Posterior vena cava (tissue), 2 donors: ENCODE data around the gene MIS18BP1. TPM values are rescaled to one million over a fixed set of nuclear protein-coding genes. Genes with fewer than 3 reads are reported as not detected.
A peak's percentile ranks its signal among the peaks of the same experiment; 100 is the strongest.
"Not testable (repeated sequence)": the region's sequence is repeated elsewhere in the genome, so short reads cannot be mapped to it uniquely, and the experiment has no call there.

Experiments
- DNase-seq: peaks from one replicate; pipeline ENCODE4 v3.0.0-alpha.2; 2020; ENCODE audit warnings: low spot score
- intact Hi-C, 2 donors: fragments of 100-400 bp; cut with DNase I; formaldehyde crosslinking; loops; one replicate each; pipeline versions ENCODE4 v1.14.1 to v1.14.2; 2022 to 2023
- long read RNA-seq, 2 donors: library from polyadenylated mRNA; unstranded; transcript quantifications; one replicate each; pipeline ENCODE4 v2.0.0, GENCODE V29; 2020 to 2021
- total RNA-seq, 2 donors: library from RNA; stranded (reverse); fragmentation: NEBNext Ultra II Directional; extraction: Animal tissue kit (Norgen Biotek cat#: 25700); gene quantifications; one replicate each; pipeline ENCODE4 v1.2.1, GENCODE V29; 2021
- donor health status: DM: yes; HTN: yes; CAD: no.
- donor health status: DM: yes; HTN: yes; CAD: no.

Gene MIS18BP1
- total RNA-seq, result 10 to 100 TPM; 16.6 to 19.7 TPM
- long read RNA-seq, donor 1, full-length matches to known transcripts, result 1 of 11 reads
- long read RNA-seq, donor 1, partial matches to known transcripts, result 6 of 11 reads
- long read RNA-seq, donor 1, other reads (novel, unspliced or antisense), result 4 of 11 reads
- long read RNA-seq, donor 2, partial matches to known transcripts, result 7 of 8 reads
- long read RNA-seq, donor 2, other reads (novel, unspliced or antisense), result 1 of 8 reads

DNA sequence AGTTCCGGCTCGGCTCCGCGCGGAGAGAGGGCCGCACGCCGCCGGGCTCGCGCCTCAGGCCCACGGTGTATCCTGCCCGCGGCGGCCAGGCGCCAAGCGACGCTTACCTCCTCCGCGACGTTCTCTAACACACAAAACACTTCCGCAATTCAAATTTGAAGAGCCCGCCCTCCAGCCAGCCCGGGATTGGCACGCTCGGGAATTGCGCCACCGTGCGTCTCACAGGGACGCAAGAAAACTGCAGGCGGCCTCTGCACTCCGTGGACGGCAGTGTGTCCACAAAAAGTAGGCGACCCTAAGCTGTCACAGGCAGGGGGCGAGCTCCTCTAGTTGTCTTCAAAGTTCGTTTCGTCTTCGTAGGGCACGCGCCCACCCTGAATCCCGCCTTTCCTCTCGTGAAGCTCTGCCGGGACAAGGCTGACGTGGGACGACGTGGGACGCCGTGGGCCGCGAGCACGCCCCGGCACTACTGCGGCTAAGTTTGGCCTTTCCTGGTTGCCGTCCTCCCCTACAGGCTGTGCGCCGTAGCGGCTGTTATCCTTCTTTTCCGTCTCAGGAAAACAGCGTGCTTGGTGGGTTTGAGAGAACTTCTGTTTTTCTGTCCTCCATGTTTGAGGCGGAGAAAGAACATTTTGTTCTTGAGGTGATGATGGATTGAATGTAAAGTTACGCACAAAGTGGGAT, at the start of gene MIS18BP1:
MIS18BP1 (minus strand) TSS at position 133 of the 684 bp plus-strand sequence. CDS start 5,916 bp downstream, outside the sequence.
- DNase-seq, result peak; percentile 98
- intact Hi-C loops, result no loop called here

DNA sequence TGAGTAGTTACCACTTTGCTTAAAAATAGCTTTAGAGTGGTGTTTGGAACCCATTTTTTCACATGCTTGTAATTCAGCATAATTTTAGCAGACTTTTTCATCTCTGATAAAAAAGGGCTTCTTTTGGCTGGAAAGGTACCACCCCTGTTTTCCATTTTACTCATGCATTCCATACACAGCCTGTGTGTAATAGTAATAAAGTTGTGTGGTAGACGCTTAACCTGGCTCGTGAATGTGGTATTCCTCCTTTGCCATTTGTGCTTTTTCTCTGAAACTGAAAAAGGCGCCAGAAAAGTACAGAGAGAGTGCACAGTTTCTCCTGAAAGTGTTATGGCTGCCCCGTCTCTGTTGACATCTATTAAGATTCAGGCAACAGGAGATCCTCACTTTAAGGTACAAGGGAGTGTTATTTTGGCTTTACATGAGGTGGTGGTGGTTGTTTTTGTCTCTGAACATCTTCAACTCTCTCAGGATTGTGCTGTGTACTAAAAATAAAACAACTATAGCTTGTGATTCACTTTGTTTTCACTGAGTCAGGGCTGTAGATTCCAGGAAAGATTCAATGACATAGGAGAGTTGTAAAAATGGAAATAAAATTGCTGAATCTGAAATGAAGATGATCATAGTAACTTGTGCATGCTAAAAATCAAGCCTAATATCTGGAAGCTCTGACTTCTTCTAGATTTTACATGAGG, 45.6 kb upstream of the MIS18BP1 start:
- intact Hi-C loops, result no loop called here
- DNase-seq, result no peak

DNA sequence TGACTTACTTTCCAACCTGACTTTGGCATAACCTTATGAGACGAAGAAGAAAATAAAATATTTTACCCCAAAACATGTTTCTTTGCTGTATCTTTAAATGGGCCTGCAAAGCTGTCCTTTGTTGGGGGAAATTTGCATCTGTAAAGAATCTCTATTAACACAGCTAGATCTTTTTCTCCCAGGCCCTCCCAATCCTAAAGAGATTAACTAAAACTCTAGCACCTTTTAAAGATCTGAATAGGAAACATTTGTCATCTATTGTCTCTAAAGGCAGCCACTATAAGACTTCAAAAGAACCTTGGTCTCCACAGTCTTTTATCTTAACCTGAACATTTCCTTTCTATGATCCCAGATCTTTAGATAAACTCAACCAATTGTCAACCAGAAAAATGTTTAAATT, 41.8 kb upstream of the MIS18BP1 start:
- intact Hi-C loops, DNase-seq: not testable (repeated sequence)

DNA sequence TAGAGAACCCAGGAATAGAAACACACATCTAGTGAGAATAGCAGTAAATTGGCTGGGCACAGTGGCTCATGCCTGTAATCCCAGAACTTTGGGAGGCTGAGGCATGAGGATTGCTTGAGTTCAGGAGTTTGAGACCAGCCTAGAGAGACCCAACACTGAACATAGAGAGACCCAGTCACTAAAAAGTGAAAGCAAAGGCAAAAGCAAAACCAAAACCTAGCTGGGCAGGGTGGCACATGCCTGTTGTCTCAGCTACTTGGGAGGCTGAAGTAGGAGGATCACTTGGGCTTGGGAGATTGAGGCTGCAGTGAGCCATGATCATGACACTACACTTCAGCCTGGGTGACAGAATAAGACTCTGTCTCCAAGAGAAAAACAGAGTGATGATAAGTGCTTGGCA, 37.5 kb upstream of the MIS18BP1 start:
- no peak for DNase-seq
- intact Hi-C loops, result no loop called here

DNA sequence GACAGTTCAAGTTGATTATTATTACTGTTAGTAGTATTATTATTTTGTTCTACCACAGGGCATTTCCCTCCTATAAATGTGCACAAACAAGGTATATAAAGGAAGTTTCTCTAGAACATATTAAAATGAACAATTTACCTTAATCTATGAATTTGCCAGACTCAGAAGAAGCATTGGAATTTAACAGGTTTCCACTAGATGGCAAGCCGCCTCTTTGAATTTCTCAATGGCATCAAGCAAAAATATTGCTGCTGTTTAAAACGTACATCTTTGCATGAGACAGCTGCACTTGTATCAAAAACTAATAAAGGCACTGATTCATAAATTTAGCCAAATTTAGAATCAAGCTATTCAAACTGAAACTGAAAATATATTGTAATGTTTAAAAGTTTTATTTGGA, 34.6 kb upstream of the MIS18BP1 start:
- no peak for DNase-seq
- intact Hi-C loops, result no loop called here

DNA sequence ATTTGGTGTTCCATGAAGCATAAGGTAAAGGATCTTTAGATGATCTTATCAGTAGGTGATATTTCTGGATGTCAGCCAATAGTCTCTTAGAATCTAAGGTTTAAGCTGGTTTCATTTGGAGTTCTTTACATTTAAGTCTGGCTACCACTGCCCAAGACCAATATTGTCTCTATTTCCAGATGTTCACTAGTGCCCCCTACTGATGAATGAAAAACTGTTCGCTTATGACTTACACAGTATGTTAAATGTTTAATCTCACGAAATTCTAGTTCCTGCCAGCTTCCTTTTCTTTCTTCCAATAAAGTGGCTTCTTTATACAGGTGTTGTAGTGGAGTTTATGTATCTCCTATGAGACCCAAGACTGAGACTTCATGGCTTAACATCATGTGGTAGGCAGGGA, 31.8 kb upstream of the MIS18BP1 start:
- intact Hi-C loops, result no loop called here
- DNase-seq, result no peak

DNA sequence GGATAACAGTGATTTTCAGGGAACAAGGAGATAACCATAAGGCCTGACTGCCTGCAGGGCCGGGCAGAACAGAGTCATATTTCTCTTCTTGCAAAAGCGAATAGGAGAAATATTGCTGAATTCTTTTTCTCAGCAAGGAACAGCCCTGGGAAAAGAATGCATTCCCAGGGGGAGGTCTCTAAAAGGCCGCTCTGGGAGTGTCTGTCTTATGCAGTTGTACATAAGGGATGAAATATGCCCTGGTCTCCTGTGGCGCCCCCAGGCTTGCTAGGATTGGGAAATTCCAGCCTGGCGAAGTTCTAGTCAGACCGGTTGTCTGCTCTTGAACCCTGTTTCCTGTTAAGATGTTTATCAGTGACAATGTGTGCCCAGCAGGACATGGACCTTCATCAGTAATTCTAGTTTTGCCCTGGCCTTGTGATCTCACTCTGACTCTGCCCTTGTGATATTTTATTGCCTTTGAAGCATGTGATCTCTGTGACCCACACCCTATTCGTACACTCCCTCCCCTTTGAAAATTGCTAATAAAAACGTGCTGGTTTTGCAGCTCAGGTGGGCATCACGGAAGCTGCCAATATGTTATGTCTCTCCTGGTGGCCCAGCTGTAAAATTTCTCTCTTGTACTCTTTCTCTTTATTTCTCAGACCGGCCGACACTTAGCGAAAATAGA, 28.9 kb upstream of the MIS18BP1 start:
- DNase-seq, intact Hi-C loops: not testable (repeated sequence)

DNA sequence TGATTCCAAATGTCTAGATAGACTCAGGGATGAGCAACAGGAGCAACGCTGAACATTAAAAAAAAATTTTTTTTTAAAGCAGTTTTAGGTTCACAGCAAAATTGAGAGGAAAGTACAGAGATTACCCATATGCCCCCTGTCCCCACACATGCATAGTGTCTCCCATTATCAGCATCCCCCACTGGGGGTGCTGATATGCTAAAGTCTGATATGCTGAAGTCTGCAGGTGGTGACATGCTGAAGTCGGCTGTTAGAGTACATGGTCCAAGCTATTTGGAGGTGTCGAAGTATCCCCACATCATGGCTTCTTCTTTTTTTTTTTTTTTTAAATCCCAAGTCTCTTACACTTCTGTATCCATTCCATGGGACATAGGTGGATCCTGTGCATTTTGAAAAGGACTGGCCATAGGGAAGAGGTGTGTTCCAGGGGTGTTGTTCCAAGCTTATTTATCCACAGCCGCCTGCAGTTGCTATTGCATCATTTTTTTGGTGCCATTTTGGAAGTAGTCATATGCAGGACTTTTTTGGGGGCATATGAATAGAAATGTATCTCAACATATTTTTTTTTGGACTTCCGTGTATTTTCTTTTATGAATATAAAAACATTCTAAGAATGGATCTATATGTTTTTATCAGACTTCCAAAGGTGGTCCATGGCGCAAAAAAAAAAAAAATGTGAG, 19.0 kb upstream of the MIS18BP1 start:
- intact Hi-C loops, result no loop called here
- no peak for DNase-seq

DNA sequence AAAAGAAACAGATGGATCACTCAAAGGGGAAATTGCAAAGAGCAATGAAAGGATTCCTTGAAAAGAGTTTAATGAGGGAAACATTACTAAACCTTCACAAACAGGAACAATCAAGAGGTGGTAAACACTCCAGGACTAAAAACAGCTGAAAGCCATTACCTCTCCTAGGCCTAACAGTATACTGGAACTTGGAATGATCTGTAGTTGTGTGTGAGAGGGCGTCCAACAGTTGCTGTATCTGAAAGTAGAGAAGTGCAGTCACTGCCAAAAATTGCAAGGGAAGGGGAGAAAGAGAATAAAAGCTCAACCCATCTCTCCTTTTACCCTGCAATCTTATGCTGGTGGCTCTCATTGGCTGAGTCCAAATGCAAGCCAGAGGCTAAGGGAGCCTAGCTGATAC, 17.0 kb upstream of the MIS18BP1 start:
- intact Hi-C loops, result no loop called here
- no peak for DNase-seq

DNA sequence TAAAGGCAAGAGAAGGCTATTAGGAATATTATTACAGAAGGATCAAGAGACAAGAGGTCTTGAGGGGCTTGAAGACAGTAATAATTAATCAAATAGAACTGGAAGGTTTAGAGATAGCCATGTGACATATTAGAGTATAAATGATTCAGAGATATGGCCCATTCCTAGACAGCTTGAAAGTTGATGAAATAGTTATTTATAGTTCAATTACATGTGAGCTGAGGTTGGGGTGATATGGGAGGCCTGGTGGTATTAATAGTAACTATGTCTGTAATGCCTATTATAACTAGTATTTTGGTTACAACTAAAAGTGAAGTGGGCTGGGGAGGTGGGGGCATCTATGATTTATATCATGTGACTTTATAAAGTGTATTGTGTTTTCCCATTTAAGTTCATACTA, 14.1 kb upstream of the MIS18BP1 start:
- intact Hi-C loops, result no loop called here
- DNase-seq, result no peak

DNA sequence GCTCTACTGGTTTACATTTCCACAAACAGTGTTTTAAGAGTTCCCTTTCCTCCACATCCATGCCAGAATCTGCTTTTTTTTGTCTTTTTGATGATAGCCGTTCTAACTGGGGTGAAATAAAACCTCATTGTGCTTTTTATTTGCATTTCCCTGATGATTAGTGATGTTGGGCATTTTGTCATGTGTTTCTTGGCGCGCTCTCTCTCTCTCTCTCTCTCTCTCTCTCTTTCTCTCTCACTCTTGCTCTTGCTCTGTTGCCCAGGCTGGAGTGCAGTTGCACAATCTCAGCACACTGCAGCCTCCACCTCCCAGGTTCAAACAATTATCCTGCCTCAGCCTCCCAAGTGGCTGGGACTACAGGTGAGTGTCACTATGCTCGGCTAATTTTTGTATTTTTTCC, 9.6 kb upstream of the MIS18BP1 start:
- intact Hi-C loops, result loop anchor here in 1 of 2 donors (5.0 kb wide), 1 partner anchor 1155 kb away; no protein-coding TSS in a partner anchor
- no peak for DNase-seq

DNA sequence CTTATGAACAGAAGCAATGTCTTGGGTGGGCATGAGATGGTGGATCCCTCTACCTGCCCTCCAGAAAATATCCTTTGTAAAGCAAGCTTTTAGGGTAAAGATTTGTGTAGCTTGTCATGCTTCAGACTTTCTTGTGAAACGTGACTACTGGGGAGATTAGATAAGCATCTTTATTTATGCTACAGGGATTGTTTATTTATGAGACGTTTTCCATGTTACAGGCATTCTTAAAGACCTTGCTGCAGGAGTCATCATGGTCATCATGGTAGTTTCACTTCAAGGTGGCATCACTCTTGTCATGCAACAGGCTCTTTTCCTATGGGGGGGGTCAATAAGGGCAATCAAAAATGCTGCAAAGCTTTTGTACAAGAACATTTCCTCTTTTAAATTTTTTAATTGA, 8.2 kb upstream of the MIS18BP1 start:
- intact Hi-C loops, result loop anchor here in 1 of 2 donors (5.0 kb wide), 1 partner anchor 1154 kb away; no protein-coding TSS in a partner anchor
- no peak for DNase-seq

DNA sequence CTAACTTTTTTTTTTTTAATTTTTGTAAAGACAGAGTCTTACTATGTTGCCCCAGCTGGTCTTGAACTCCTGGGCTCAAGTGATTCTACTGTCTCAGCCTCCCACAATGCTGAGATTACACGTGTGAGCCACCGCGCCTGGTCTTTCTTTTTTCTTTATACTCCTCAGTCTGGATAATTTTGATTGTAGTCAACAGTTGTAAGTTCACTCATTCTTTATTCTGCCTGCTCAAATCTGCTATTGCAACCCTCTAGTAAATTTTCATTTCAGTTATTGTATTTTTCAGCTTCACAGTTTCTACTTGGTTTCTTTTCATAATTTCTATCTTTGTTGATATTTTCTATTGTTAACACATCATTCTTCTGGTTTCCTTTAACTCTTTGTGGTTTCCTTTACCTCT, 5.8 kb upstream of the MIS18BP1 start:
- intact Hi-C loops, result no loop called here

DNA sequence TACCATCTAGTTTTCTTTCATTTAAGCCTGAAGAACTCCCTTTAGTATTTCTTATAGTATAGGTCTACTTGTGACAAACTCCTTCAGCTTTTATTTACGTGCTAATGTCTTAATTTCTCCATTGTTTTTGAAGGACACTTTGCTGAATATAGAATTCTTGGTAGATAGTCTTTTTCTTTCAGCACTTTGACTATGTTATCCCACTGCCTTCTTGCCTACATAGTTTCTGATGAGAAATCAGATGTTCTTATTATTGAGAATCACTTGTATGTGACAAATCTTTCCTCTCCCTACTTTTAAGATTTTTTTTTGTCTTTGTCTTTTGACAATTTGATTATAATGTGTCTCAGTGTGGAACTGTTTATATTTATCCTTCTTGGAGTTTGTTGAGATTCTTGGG, 5.1 kb upstream of the MIS18BP1 start:
- DNase-seq, result no peak
- intact Hi-C loops, result no loop called here

More for the DNA sequence above, 5.8 kb upstream of the MIS18BP1 start:
- DNase-seq, result no peak

DNA sequence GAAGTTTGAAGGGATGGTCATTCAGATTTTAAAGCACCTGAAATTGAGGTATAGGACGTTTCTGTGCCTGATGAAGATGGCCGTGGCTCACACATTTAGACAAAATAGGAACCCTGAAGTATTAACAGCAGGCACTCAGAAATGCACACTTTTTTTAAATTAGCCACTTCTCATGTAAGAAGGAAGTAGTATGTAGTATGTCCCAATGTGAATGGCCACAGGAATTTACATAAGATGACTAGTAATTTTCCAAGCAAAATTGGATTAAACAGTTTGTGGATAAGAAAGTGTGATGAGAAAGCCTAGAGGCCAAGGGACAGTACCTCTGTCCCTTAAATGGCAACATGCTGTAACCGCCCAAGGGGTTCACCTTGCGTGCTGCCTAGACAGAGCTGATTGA, 1.8 kb upstream of the MIS18BP1 start:
- intact Hi-C loops, result no loop called here
- no peak for DNase-seq

DNA sequence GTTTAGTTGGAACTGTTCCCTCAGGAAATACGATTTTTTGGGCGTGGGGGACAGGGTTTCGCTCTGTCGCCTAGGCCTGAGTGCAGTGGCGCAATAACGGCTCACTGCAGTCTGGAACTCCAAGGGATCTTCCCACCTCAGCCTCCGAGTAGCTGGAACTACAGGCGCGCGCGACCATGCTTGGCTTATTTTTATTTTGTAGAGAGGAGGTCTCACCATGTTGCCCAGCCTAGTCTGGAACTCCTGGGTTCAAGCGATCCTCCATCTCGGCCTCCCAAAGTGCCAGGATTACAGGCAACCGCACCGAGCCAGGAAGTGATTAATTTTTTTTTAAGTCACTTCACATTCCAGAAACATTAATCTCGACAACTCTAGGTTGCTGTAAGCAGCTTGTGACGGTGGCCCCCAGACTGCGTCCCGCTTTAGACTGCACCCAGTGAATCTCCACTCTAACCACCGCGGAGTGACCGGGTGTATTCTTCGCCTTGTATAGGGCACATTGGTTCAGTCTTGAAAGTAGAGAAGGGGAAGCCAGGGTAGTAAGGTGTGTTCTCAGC, 830 bp upstream of the MIS18BP1 start:
- peak; percentile 81 for DNase-seq
- intact Hi-C loops, result no loop called here

DNA sequence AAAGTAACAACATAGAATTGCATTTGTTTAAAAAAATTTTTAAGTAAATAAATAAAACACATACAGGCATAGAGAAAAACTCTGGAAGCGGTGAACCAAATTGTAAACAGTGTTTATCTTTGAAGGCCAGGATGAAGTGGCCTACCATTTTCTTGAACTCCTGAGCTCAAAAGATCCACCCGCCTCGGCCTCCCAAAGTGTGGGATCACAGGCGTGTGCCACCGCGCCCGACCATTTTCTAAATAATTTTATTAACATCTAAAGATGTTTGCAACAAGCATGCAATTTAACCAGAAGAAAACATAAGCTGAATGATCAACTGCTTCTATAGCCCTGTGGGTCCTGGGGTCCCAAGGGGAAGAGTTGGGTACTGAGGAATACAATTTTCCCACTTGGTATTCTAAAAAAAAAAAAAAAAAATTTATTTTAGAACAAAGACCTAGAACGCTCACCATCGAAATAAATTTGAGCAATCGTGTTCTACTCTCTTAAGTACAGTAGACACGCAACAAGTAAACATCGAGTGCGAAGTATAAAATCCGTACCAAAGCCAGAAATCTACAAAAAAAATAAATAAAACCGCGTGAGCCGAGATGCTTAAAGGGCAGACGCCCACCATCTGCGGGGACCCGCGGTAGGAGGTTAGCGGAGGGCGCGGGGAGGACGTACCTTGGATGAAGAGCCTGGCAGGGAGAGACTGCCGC, 484 bp downstream of the MIS18BP1 start:
- intact Hi-C loops, result no loop called here

DNA sequence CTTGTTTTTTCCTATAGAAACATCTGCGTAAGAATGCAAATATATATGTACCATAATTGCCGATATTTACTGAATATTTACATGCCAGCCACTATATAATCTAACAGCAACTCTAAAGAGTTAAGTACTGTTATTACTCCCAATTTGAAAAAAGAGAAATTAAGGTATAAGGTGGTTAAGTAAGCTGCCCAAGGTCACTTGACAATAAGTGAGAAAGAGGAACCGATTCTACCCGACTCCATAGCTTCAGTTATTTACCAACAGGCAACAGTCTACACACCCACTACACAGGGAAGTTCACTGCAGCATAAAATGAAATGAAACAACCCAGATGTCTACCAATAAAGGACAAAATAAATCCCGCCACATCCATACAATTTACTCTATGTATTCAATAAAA, 1.1 kb downstream of the MIS18BP1 start:
- intact Hi-C loops, result no loop called here
- no peak for DNase-seq

More for the DNA sequence above, 484 bp downstream of the MIS18BP1 start:
- no peak for DNase-seq
